Stimulated activated CD8-positive, alpha-beta memory T cell treated with anti-CD3 and anti-CD28 coated beads, Interleukin-15, amount 100 ng/mL, for 1 hour (primary cell): Measurements from ENCODE around the gene LARP6.

Experiments
- DNase-seq: peaks from one replicate; pipeline ENCODE4 v3.0.0-alpha.2; 2020; ENCODE audit warnings: low read depth

LARP6 gene

DNA sequence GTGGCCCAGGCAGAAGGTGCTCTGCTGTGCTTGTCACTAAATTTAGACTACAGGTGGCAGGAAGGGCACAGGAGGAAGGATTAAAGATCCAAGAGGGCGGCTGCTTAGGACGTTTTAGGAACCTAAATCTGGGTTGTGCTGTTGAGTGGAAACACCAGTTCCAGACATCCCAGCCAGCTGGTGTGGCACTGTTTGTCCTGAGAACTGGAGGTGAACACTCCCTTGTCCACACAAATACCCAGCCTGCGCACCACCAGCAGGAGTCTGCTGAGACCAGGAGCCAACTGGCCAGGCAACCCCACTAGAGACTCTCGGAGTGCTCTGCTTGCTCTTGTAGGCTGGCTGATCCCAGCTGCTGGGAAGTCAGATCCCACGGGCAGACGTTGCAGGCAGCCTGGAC is 60.3 kb downstream of the LARP6 start:
- no peak for DNase-seq

DNA sequence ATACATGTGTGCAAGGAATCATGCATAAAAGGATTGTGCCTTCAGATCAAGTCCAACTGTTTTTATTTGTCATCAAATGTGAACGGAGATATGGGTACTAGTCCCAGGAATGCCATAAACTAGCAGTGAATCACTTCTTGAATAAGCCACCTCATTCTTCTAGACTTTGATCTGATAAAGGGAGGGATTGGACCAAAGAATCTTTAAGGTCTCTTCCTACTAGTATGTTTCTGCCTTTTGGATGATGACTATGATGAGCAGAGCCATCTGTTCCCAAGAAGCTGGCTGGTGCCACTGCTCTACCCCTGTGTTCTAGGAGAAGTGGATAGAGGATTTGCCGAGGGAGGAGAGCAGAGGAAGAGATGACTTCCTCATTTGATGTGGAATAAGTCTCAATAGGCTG is 61.8 kb downstream of the LARP6 start:
- DNase-seq = no peak

DNA sequence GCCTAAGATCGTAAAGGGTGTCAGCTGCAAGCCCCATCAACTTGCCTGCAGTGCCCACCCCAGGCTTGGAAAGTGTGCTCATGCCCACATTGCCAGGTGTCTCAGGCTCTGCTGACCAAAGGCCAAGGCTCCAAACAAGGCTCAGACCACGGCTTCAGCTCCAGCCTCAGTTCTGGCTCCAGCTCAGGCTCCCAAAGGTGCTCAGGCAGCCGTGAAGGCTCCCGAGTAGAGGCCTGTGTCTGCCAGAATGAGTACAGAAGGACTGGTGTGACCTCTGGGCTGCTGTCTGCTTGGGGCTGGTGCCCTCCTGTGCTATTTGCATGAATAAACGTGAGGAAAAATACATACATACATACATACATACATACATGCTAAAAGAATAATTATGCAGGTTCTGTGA is 62.7 kb downstream of the LARP6 start:
- no peak for DNase-seq

DNA sequence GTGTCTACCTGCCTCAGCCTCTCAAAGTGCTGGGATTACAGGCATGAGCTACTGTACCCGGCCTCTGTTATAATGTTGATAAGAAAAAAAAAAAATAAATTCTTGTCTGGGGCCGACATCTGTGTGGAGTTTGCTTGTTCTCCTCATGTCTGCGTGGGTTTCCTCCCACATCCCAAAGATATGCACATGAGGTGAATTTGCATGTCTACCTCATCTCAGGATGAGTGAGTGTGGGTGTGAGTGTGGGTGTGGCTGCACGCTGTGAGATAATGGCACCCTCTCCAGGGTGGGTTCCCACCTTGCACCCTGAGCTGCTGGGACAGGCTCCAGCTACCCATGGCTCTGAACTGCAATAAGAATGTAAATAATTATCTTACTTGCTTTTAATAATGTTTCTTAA is 64.7 kb downstream of the LARP6 start:
- no peak for DNase-seq

DNA sequence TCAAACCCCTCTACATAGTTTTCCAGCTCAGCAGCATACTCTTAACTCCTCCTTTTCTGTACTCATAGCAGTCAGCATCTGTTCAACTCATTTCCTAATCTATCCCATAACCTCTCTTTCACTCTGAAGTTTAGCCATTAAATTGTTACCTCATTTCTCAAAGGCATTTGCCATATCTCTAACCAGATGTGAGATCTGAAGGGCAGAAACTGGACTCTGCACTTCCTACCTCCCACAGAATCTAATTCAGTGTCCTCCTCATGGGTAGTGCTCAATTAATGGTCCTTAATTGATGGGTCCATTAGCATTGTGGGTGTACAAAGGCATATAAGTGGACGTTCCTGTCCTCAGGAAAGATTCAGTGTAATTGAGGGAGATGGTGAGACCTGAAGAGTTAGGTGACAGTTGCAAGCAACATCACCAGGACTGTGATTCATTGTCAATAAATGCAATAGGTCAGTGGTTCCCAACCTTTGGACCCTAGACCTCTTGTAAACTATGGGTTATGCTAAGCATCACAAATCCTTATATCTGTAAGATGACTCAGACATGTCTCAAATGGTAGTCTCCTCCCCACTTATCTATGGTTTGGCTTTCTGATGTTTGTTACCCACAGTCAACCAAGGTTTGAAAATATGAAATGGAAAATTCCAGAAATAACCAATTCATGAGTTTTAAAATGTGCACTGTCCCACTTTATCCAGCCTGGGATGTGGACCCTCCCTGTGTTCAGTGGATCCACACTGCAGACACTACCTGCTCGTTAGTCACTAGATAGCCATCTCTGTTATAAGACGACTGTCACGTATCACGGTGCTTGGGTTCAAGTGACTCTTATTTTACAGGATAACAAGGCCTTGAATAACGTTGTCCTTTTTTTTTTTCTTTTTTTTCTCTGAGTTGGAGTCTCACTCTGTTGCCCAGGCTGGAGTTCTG is 65.6 kb downstream of the LARP6 start:
- DNase-seq = no peak

DNA sequence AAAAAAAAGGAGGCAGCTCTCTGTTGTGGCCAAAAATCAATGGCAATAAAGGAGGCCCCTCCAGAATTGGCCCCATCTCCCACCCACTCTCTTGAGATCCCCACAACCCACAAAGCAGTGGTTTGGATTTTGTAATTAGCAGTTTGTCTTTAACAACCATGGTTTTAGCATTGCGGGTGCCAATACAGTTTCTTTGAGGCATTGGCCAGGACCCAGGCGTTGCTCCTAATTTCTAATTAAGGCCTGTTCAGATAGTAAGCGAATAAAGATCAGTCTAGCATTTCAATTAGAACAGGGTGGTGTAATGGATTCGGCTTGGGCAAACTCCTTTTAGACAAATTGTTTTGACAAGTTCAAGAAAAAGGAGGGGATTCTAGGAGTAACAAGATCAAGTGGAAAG is 67.0 kb downstream of the LARP6 start:
- DNase-seq = no peak

DNA sequence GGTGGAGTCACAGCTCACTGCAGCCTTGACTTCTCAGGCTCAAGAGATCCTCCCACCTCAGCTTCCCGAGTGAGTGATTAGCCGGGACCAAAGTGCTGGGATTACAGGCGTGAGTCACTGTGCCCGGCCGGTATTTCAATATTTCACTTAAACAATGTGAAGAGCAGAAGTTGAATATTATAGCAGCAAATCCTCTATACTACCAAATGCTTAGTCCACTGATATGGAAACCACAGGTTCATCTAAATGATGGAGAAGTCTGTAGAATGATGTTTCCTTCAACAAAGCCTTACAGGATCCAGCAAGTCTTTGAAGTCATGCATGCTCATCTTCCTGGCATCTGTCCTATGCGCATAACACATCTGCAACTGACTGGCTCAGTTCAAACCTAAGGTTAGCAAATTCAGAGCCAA is 70.3 kb downstream of the LARP6 start:
- no peak for DNase-seq

DNA sequence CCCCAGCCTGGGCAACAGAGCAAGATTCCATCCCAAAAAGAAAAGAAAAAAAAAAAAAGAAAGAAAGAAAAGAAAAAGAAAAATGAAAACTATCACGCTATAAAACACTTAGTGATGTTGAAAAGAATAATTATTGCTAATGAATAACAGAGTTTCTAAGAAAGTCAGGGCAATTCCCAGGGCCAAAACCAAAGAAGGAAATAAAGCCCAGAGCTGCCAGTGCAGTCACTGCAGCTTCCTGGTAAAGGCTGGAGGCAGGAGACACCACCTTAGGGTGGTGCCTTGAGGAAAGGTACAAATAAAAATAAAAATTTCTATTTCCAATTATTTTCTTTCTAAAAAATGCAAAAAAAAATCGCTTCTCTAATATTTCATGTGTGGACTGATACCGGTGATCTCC is 70.9 kb downstream of the LARP6 start:
- DNase-seq = no peak

DNA sequence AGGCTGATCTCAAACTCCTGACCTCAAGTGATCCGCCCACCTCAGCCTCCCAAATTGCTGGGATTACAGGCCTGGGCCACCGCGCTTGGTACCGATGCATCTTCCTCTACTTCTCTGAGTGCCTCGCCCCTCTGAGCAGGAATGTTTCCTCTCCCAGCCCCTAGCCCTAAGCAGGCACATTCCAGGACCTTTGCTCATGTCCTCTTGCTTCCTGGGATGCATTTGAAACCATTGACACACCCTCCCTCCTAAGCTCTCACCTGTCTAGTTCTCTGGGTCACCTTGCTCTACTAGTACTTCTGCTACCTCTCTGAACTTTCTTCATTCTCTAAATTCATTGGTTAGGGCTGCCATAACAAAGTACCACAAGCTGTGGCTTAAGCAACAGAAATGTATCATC is 72.7 kb downstream of the LARP6 start:
- no peak for DNase-seq
